GM08714 (cell line): ENCODE data around the gene PDHX.

ENCODE experiments used
- H3K4me3 ChIP-seq: fragments of 200-500 bp; sonication (Bioruptor generic); 2 replicates; pipeline ENCODE4 v1.5.1; 2014; ENCODE audit warnings: mild to moderate bottlenecking, low read length, inconsistent platforms
- ZNF274 ChIP-seq: IDR thresholded peaks from 2 replicates; pipeline ENCODE4 v1.6.1; 2012; ENCODE audit warnings: mild to moderate bottlenecking, low read depth, low read length

PDHX gene

GRCh38 chr11:35006389-35007128 is 90.1 kb downstream of the PDHX start:
- TF ChIP-seq ZNF274, result no peak
- H3K4me3 ChIP-seq, result no peak overlapping the region; the same call in 1 of the 2 replicates

- TF ChIP-seq ZNF274, result no peak
- H3K4me3 ChIP-seq, result no peak overlapping the region
Measured at GRCh38 chr11:35007277-35007676, 90.9 kb downstream of the PDHX start.

- no peak for TF ChIP-seq ZNF274
- no peak overlapping the region for H3K4me3 ChIP-seq
Measured at GRCh38 chr11:35009191-35009943, 92.9 kb downstream of the PDHX start.

GRCh38 chr11:35009944-35010342 is 93.5 kb downstream of the PDHX start:
- H3K4me3 ChIP-seq, result no peak overlapping the region
- no peak for TF ChIP-seq ZNF274

GRCh38 chr11:35010654-35011053 is 94.2 kb downstream of the PDHX start:
- no peak overlapping the region for H3K4me3 ChIP-seq
- TF ChIP-seq ZNF274, result no peak

GRCh38 chr11:35011389-35011788 is 95.0 kb downstream of the PDHX start:
- no peak overlapping the region for H3K4me3 ChIP-seq
- TF ChIP-seq ZNF274, result no peak

- H3K4me3 ChIP-seq, result no peak overlapping the region; the same call in 1 of the 2 replicates
- TF ChIP-seq ZNF274, result no peak
Measured at GRCh38 chr11:35011944-35012343, 95.5 kb downstream of the PDHX start.

- no peak for TF ChIP-seq ZNF274
- peak overlapping the region; percentile 10; the same call in 1 of the 2 replicates for H3K4me3 ChIP-seq
Measured at GRCh38 chr11:35012467-35013191, 96.2 kb downstream of the PDHX start.

GRCh38 chr11:35013514-35014233 is 97.3 kb downstream of the PDHX start:
- no peak overlapping the region; the same call in 1 of the 2 replicates for H3K4me3 ChIP-seq
- TF ChIP-seq ZNF274, result no peak

GRCh38 chr11:35014346-35014745 is 97.9 kb downstream of the PDHX start:
- H3K4me3 ChIP-seq, result no peak overlapping the region
- TF ChIP-seq ZNF274, result no peak

GRCh38 chr11:35015621-35016387 is 99.4 kb downstream of the PDHX start:
- no peak for TF ChIP-seq ZNF274
- no peak overlapping the region for H3K4me3 ChIP-seq

- TF ChIP-seq ZNF274, result no peak
- H3K4me3 ChIP-seq, result no peak overlapping the region
Measured at GRCh38 chr11:35016916-35017315, 100.5 kb downstream of the PDHX start.

- TF ChIP-seq ZNF274, result no peak
- H3K4me3 ChIP-seq, result no peak overlapping the region
Measured at GRCh38 chr11:35017528-35018342, 101.3 kb downstream of the PDHX start.
